HG02840 (cell line): ENCODE measurements around the gene HDHD5.

Source experiments
- ATAC-seq: cut with Tn5 transposase; IDR thresholded peaks from one replicate; pipeline ENCODE4 v1.9.1; 2021; ENCODE audit warnings: mild to moderate bottlenecking, moderate library complexity, moderate number of reproducible peaks; ENCODE audit not compliant: unreplicated experiment, low FRiP score

Gene HDHD5

DNA sequence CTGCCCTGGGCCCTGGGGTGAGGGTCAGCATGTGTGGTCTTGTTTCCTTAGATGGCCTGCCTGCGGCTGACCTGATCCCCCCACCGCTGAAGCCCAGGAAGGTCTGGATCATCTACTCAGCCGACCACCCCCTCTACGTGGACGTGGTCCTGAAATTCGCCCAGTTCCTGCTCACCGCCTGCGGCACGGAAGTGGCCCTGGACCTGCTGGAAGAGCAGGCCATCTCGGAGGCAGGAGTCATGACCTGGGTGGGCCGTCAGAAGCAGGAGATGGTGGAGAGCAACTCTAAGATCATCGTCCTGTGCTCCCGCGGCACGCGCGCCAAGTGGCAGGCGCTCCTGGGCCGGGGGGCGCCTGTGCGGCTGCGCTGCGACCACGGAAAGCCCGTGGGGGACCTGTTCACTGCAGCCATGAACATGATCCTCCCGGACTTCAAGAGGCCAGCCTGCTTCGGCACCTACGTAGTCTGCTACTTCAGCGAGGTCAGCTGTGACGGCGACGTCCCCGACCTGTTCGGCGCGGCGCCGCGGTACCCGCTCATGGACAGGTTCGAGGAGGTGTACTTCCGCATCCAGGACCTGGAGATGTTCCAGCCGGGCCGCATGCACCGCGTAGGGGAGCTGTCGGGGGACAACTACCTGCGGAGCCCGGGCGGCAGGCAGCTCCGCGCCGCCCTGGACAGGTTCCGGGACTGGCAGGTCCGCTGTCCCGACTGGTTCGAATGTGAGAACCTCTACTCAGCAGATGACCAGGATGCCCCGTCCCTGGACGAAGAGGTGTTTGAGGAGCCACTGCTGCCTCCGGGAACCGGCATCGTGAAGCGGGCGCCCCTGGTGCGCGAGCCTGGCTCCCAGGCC lies 50.6 kb downstream of the HDHD5 start:
- ATAC-seq: no peak

DNA sequence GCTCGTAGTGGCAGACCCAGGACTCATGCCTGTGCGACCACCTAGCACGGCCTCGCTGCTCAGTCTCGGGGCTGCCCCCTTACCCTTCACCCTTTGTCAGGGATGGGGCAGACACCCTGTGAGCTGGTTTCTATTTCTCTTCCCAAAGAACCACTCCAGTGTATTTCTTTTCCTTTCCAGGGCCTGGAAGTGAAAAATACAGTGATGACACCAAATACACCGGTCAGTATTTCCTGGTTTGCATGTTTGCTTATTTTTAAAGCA lies 51.6 kb downstream of the HDHD5 start:
- ATAC-seq: no peak

DNA sequence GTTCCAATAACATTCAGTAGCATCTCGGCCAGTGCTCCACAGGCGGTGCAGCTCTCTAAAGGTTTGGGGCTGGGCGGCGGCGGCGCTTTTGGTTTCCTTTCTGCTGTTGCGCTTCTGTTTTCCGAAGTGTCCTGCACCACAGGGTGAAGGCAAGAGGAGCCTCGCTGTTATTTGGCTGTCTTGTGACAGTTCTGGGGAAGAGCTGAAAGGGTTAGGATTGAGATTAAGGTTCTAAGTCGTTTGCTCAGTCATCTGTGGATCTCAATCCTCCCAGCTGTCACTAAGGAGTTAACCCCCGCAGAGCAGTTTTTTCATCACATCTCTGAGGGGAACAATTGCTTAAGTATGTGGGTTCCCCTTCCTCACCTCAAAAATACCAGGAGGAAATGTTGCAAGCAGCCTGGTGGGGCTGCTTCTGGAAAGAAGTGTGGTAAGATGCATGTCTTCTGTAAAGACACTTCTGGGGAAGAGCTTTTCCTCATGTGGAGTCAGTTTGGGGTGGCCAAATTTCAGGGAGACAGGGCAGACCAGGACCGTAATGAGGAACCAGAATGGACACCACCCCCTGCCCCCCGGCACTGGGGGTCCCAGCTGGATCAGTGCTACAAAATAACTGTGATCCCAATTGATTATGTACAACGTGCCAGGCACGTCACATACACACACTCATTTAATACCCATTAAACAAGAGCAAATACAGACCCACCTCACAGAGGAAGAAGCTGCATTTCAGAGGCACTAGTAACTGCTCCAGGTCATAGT lies 52.1 kb downstream of the HDHD5 start:
- no peak for ATAC-seq

DNA sequence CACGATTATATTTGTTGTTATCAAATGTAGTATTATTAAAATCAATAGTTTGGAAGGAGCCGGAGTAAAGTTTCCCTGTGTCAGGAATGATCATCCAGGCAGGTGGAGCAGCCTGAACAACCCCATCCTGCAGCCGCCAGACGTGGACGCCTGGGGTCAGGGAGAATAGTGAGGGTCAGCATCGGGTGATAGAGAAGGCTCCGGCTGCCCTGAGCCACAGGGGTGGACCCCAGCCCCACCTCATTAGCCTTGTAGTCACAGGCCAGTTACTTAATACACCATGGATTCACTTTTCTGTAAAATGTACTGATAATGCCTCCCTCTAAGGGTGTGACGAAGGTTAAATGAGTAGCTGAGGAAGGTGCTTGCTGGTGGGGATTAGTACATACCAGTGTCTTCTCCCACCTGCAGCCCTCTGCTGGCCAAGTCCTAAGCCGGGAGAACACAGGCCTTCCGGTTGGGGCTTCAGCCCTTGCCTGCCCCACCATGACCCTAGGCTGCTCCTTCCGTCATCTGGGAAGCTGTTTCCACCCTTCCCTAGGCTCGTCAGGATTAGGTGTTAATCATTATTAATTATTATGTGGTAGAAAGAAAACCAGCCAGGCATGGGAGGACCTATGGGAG lies 52.8 kb downstream of the HDHD5 start:
- ATAC-seq: no peak

DNA sequence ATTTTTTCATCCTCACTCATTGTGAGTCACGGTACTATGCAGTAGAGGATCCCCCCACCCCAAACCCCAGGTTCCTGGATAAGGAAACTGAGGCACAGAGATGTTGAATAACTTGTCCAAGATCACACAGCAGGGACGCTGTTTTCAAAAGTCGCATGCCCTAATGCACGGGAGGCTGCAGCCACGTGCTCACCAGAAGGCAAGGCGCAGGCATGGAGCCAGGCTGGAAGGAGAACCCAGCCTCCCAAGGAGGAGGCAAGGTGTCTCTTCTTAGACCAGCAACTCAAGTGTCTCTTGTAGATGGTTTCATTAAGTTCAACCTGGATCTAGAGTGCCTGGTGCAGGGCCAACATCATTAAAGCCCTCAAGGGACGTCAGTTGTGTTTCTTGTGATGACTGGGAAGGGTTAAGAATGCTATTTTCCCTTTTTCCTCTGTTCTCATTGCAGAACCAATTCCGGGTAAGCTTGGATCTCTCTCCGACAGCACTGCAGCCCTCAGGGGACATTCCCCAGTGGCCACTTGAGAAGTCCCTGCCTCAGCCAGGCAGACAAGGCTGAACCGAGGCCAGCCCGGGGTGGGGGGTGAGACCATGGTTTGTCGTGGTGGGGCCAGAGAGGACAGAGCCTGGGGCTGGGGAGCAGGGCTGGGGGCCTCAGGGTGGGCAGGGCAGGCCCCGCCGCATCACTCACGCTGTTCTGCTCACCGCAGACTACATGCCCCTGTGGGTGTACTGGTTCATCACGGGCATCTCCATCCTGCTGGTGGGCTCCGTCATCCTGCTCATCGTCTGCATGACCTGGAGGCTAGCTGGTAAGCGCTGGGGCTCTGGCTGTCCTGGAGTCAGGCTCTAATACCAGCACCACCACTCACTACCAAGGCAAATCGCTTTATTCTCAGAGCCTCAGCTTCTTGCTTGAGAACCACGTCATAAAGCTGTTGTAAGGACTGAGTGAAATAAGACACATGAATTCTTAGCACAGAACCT lies 53.6 kb downstream of the HDHD5 start:
- no peak for ATAC-seq

DNA sequence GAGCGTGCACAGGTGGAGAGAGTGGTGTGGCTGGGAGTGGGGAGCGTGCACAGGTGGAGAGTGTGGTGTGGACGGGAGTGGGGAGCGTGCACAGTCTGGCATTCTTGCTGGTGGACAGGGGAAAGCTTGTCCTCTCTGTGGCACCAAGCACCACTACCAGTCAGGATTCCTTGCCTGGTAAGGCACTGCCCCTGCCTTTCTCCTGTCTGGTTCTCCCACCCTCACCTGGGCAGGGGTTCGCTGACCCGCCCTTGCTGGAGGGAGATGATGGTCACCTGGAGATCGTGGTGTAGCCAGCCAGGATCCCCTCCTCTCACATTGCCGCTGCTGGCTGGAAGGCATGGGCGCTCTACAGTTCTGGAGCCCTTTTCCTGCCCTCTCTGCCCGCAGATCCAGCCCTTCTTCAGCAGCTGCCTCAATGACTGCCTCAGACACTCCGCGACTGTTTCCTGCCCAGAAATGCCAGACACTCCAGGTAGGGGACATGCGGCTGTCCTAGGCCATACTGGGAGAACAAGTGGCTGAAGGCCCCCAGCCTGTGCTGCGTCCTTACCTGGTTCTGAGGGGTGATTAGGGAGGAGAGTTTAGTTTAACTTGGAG lies 54.6 kb downstream of the HDHD5 start:
- no peak for ATAC-seq

DNA sequence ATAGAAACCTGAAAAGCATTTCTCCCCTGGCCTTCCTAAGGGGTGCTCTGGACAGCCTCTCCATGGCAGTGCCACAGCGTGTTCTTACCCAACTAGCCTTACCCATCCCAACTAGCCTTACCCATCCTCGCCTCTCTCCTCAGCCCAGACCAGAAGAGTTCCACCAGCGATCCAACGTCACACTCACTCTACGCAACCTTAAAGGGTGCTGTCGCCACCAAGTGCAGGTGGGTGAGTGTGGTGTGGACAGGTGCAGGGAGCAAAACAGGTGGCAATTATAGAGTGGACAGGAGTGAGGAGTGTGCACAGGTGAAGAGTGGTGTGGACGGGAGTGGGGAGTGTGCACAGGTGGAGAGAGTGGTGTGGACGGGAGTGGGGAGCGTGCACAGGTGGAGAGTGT lies 55.7 kb downstream of the HDHD5 start:
- no peak for ATAC-seq

DNA sequence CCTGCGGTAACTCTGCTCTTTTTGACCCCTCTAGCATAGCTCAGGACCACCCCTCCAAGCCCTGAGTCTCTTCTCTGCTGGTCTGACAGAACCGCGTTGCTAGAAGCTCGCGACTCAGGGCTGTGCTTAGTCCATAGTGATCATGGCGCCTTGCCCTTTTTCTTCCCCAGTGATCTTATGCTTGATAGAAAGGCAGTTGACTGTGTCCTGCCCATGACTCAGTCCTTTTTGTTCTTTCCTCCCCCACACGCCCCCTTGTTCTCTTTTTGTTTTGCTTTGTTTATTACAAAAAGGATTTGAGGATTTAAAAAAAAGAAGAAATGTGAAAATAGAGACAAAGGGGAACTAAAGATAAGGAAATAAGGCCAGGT lies 56.8 kb downstream of the HDHD5 start:
- ATAC-seq: no peak

DNA sequence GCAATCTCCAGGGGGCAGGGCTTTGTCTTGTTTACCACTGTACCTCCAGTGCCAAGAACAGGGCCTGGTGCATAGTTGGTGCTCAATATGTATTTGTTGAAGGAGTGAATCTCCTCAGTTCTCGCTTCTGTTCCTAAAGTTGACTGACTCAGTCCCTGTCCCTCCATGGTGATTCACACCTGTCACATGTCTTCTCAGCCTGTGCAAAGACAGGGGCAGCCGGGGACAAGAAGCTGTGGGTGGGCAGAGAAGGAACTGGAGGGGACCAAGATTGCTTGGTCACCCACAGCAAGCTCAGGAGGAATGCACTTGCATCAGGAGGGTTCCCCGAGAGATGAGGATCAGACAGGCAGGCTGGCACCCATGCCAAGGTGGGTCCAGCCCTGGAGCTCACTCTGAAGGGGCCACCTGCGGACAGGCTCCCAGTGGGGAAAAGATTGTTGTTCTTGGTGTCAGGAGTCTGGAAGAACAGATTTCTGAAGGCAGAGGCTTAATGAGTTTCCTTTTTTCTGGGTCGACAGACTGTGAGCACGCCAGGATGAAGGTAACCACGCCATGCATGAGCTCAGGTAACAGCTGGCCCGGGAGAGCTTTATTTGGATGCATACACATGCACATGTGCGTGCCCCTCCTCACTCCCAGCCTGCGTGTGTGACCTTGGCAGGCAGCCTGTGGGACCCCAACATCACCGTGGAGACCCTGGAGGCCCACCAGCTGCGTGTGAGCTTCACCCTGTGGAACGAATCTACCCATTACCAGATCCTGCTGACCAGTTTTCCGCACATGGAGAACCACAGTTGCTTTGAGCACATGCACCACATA lies 57.4 kb downstream of the HDHD5 start:
- no peak for ATAC-seq

DNA sequence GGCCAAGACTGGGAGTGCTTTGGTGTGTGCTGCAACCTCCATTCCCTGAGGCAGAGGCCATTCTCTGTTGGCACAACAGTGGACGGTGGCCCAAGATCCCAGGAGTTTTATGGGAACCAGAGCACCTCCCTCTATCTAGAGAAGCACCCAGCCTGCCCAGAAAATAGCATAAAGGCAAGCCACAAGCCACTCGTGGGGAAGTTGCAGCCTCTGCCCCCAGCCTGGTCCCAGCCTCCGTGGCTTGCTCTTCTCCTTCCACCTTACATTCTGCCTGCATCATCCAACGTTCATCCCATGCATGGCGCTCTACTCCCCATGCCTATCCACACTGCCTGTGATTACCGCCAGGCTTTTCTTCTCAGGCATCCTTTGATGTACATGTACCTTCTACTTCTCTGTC lies 58.5 kb downstream of the HDHD5 start:
- ATAC-seq: no peak

DNA sequence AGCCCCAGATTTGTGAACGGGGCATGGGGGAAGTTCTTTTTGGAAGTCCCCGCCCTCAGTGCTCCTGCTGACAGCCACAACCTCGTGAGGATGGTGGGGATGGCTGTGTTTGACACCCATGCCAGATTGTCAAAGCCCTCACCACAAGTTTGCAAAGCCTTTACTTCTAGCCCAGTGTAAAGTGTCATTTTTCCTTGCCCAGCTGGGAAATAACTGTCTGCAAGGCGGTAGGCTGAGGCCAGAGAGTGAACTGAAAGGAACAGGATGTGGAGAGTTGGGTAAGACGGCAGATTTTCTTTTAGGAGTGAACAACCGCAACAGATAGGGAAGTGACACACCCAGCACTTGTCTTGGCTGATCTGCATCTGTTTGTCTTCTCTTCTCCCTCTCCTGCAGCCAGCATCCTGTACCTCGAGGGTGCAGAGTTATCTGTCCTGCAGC lies 60.7 kb downstream of the HDHD5 start:
- ATAC-seq: no peak

DNA sequence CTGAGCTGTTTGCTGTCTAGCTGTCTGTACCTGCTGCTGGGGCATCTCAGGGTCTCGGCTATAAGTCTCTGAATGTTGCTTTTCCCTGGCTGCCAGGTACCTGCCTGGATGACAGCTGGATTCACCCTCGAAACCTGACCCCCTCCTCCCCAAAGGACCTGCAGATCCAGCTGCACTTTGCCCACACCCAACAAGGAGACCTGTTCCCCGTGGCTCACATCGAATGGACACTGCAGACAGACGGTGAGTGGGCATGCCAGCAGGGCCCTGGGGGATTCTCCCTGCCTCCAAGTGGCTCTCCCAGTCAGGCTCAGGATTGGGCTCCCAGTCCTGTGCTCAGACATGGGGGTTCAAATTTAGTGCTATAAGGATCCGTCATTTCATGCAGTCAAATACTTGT lies 61.4 kb downstream of the HDHD5 start:
- no peak for ATAC-seq

DNA sequence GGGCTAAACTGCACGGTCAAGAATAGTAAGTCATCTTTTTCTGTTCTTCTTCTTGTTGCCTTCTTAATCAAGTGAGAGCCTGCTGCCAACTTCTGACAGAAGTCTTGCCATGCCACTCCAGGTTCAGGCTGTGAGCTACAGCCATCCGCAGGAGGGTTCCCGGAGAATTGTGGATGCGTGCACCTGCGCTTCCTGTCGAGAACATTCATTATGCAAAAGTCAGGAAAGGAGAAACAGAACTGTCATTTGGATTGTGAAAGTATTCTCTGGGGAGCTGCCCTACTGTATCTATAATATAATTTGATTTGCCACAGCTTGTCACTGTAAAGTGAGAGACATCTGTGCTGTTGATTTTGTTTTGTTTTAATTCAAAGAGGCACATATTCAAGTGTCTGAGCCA lies 62.0 kb downstream of the HDHD5 start:
- no peak for ATAC-seq

DNA sequence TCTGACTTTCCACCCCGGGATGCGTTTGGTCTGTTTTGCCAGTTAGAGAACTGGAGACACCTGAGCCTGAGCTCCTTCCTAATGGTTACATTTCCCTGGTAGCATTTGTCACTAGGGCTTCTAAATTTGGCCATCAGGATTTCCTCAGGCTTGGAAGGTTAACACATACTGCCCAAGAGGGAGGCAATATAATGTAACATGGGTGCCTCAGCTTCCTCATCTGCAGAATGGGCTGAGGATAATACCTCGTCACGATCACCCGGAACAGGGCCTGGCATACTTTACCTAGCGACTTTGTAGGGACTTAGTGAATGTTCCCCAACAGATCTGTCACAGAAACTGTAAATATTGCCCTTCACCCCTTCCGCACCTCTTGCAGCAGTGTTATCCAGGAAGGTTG lies 63.0 kb downstream of the HDHD5 start:
- no peak for ATAC-seq

DNA sequence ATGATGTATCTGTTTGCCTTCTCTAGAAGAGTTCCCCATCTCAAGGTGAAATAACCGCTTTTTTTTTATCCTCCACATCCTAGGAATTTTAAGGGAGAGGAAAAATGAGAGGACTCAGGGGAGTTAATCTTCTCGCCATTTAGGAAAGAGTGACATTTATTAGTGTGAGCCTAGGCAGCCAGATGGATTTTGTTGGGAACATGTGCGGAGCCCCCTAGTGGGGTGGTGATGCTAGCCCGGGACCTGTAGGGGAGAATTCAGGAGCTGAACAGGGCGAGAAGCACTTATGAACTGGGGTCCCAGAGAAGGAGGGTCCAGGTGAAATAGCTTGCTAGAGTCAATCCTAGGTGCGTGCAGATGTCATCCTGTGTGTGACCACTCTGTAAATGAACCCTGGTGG lies 63.5 kb downstream of the HDHD5 start:
- no peak for ATAC-seq

DNA sequence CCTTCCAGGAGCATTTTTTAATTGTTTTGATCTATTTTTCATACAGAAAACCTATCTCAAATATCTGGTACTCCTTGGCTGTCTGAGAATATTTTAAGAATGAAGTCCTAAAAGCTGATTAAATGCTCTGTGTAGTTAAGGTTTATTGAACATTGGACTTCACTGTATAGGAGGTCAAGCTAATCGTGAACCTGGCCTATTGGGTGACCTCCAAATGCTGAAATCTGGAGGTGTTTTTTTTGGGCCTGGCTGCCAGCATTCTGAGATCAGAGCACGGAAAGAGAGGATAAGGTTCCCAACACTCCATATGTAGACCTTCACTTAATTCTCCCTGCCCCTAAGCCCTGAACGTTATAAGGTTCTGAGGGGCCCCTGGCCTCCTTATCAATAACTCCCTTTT lies 66.0 kb downstream of the HDHD5 start:
- no peak for ATAC-seq

DNA sequence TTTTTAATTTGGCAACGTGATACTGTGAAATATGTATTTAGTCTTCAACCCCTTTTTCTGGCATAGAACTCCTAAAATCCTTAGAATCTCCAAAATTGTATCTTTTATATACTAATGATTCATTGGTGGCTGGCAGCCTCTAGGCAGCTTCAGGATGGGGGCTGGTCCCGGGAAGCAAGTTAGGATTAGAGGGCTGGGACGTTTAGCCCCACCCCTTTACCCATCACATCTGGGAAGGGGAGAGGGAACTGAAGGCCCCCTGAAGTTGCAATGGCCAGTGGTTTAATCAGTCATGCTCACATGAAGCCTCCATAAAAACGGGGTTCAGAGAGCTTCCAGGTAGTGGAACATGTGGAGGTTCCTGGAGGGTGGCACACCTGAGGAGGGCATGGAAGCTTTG lies 67.2 kb downstream of the HDHD5 start:
- no peak for ATAC-seq

DNA sequence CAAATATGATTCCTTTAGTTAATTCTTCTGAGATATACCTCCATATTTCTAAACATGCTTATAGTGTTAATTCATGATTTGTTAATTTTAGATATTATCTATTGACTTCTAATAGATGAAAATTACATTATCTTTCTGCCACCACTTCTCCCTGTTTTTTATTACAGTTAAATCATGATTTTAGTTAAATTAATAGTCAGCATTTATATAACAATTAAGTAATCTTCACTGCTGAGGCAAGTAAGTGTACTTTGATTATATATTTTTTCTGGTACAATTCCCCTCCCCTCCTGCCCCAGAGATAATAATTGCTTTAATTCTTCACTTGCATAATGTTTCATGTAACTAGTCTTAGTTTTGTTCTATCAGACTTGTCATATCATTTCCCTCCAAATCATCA lies 68.5 kb downstream of the HDHD5 start:
- ATAC-seq: no peak
